Upper lobe of right lung (tissue), 1 donor: ENCODE results near the gene KCNN3. TPM values are rescaled to one million over a fixed set of nuclear protein-coding genes. Genes with fewer than 3 reads are reported as not detected.
A peak's percentile ranks its signal among the peaks of the same experiment; 100 is the strongest.

Source experiments
- ATAC-seq: fragments of 200-7000 bp; cut with Tn5 transposase; one replicate; pipeline ENCODE4 v1.9.1; 2020; ENCODE audit warnings: mild to moderate bottlenecking, moderate library complexity
- DNase-seq: peaks from one replicate; pipeline ENCODE4 v3.0.0-alpha.2; 2020
- H3K27ac ChIP-seq: fragments of 200-600 bp; one replicate; pipeline ENCODE4 v1.8.0; 2022
- H3K27me3 ChIP-seq: fragments of 200-600 bp; one replicate; pipeline ENCODE4 v1.8.0; 2022; ENCODE audit warnings: mild to moderate bottlenecking
- H3K36me3 ChIP-seq: fragments of 200-600 bp; one replicate; pipeline ENCODE4 v1.8.0; 2022
- H3K4me1 ChIP-seq: fragments of 200-600 bp; one replicate; pipeline ENCODE4 v1.8.0; 2022
- H3K4me3 ChIP-seq: fragments of 200-600 bp; one replicate; pipeline ENCODE4 v1.8.0; 2022; ENCODE audit warnings: mild to moderate bottlenecking
- H3K9me3 ChIP-seq: fragments of 200-600 bp; one replicate; pipeline ENCODE4 v1.8.0; 2022
- intact Hi-C: fragments of 100-400 bp; cut with DNase I; formaldehyde crosslinking; loops from one replicate; pipeline ENCODE4 v1.11.0; 2022
- total RNA-seq: library from RNA; stranded (reverse); fragmentation: NEBNext Ultra II Directional; extraction: Animal tissue kit (Norgen Biotek cat#: 25700); gene quantifications from one replicate; pipeline ENCODE4 v1.2.1, GENCODE V29; 2021
- TF ChIP-seq, protein P1 (sequence below): fragments of 200-600 bp; IDR thresholded peaks from one replicate; pipeline ENCODE4 v1.8.0; 2022; ENCODE audit warnings: antibody characterized with exemption
- donor health status: DM: no; HTN: yes; CAD: no; lungs with severe emphysema.

The KCNN3 gene
- total RNA-seq, 1 donor from 2014 or later: 7.6 TPM

DNA sequence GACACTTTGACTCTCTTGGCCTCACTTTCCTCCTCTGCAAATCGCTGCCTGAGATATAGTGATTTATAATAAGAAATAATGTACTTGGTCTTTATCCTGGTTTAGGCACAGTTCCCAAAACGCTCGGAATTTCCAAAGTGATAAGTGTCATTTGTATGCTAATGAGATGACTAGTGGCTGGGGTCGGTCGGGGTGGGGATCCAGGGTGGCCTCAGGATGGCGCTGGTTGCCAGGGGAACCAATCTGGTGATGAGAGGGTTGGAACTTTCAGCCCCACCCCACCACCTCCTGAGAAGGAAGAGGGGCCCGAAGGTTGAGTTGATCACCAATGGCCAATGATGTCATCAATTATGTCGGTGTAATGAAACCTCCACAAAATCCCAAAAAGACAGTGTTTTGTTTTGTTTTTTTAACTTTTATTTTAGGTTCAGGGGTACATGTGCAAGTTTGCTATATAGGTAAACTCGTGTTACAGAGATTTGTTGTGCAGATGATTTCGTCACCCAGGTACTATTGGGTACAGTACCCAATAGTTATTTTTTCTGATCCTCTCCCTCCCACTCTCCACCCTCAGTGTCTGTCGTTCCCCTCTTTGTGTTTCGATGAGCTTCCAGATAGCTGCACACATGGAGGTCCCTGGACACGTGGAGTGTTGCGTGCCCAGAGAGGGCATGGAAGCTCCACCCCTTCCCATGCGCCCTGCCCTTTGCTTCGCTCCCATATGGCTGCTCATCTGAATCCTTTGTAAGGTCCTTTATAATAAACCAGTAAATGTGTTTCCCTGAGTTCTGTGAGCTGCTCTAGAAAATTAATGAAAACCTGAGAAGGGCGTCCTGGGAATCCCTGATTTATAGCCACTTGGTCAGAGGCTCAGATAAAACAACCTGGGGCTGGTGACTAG, 97.2 kb downstream of the KCNN3 start:
- H3K27ac ChIP-seq: no peak overlapping the region
- H3K4me1 ChIP-seq: no peaks in the 10 kb centered on the region
- DNase-seq (peak; percentile 29), ATAC-seq (no peak)
- H3K36me3 ChIP-seq: no peaks in the 10 kb centered on the region
- H3K9me3 ChIP-seq: no peaks in the 10 kb centered on the region
- TF ChIP-seq, protein P1, sequence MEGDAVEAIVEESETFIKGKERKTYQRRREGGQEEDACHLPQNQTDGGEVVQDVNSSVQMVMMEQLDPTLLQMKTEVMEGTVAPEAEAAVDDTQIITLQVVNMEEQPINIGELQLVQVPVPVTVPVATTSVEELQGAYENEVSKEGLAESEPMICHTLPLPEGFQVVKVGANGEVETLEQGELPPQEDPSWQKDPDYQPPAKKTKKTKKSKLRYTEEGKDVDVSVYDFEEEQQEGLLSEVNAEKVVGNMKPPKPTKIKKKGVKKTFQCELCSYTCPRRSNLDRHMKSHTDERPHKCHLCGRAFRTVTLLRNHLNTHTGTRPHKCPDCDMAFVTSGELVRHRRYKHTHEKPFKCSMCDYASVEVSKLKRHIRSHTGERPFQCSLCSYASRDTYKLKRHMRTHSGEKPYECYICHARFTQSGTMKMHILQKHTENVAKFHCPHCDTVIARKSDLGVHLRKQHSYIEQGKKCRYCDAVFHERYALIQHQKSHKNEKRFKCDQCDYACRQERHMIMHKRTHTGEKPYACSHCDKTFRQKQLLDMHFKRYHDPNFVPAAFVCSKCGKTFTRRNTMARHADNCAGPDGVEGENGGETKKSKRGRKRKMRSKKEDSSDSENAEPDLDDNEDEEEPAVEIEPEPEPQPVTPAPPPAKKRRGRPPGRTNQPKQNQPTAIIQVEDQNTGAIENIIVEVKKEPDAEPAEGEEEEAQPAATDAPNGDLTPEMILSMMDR: no peak
- H3K4me3 ChIP-seq: no peak overlapping the region
- no peaks in the 10 kb centered on the region for H3K27me3 ChIP-seq
- intact Hi-C loops: no loop called here

DNA sequence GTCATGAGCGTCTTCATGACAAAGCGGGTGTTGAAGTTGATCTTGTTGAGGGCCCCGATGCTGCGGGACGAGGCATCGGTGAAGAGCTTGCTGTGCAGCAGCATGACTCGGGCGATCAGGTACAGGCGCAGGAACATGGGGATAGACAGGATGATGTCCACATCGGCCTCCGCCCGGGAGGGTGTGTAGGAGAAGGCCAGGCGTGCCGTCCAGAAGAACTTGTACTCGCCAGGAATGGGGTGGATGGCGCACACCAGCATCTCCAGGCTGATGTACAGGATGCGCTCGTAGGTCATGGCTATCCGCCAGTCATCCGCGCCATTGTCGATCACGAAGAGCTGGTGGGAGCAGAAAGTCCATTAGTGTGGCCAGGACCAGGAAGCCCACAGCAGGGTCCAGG, 98.0 kb downstream of the KCNN3 start:
- Histone ChIP-seq H3K27me3 (no peaks in the 10 kb centered on the region), H3K9me3 (no peaks in the 10 kb centered on the region), H3K27ac (no peak overlapping the region), H3K36me3 (no peaks in the 10 kb centered on the region), H3K4me3 (no peak overlapping the region), H3K4me1 (no peaks in the 10 kb centered on the region)
- intact Hi-C loops: no loop called here
- DNase-seq (peak; percentile 49), ATAC-seq (no peak)
- TF ChIP-seq, protein P1: no peak

DNA sequence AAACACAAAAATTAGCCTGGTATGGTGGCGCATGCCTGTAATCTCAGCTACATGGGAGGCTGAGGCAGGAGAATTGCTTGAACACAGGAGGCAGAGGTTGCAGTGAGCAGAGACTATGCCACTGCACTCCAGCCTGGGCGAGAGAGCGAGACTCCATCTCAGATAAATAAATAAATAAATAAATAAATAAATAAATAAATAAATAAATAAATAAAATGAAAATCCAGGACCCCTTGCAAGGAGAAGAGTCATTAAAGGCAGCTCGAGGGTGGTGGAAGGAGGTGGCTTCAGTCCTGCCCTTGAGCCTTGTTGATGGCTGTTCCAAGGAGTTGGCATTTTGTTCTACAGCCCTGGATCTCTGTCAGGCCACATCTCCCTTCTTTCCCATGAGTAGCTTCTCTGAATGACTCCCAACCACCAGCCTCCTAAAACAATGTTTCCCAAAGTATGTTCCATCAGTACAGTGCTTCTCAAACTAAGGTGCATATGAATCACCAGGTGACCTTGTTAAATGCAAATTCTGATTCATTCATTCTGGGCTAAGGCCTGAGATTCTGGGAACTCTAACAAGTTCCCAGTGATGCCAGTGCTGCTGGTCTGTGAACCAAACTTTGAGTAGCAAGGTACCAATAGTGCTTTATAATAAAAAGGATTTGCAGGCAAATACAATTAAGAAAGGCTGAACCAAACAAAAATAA, 99.0 kb downstream of the KCNN3 start:
- H3K4me3 ChIP-seq: no peak overlapping the region
- TF ChIP-seq, protein P1: no peak
- ATAC-seq: no peak
- H3K4me1 ChIP-seq: no peaks in the 10 kb centered on the region
- no peak overlapping the region for H3K27ac ChIP-seq
- H3K27me3 ChIP-seq: no peaks in the 10 kb centered on the region
- intact Hi-C loops: no loop called here
- H3K36me3 ChIP-seq: no peaks in the 10 kb centered on the region
- DNase-seq: peak; percentile 5
- H3K9me3 ChIP-seq: no peaks in the 10 kb centered on the region

DNA sequence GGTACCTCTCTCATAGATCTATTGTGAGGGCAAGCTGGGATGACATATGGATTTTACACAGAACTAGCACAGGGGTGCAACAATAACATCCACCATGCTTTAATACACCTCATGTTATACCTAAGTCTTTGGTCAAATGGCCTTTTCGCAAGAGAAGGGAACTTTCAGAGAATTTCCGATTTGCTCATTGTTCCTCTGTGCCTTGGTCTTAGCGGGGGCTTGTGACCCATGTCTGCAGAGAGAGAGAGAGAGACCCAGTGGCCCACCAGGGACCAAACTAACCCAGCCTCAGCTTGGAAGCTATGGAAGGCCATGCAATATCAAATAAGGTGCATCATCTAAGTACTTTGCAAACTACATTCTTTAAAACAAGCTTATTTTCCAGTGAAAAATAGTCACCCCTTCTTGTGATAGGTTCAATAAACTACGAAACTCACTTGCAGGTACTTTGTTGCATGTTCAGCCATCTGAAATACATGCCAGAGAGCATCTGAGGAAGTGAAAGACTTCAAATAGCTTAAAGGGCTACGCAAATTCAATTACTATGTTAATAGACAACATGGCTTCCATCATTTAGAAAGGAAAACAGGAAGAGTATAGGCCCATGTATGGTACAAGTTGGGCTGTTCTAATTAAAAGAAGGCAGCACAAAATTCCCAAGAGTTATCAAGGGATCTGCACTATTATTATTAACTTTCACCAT, 100.7 kb downstream of the KCNN3 start:
- H3K9me3 ChIP-seq: no peaks in the 10 kb centered on the region
- TF ChIP-seq, protein P1: no peak
- intact Hi-C loops: no loop called here
- DNase-seq: no peak
- H3K27me3 ChIP-seq: no peaks in the 10 kb centered on the region
- no peaks in the 10 kb centered on the region for H3K36me3 ChIP-seq
- H3K27ac ChIP-seq: no peak overlapping the region
- no peak for ATAC-seq
- H3K4me1 ChIP-seq: no peaks in the 10 kb centered on the region
- H3K4me3 ChIP-seq: no peak overlapping the region

DNA sequence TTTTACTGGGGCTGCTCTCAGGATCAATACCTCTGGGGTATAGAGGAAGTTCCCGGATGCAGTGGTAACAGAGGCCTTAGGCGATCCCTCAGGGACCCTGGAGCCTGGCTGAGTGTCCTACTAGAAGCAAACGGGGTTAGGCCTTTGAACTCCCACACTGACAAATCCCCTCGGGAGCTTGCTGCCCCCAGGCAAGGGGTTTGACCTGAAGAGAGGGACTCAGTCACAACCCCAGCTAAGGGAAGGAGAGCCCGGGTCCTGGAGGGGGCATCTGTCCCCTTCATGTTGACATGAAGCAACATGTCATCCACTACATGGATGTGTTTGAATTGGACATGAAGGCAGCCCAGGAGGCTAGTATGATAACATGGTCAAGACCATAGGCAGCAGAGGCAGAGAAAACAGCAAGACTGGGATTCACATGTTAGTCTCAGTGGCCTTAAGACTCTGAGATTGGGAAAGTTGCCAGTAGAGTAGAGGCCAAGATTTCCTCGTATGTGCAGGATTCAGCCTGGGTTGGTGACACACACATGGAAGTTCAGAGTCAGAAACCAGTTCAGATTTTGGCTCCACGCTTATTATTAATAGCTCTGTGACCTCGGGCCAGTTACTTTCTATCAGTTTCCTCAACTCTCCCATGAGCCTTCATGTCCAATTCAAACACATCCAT, 101.5 kb downstream of the KCNN3 start:
- no peaks in the 10 kb centered on the region for H3K9me3 ChIP-seq
- no peaks in the 10 kb centered on the region for H3K4me1 ChIP-seq
- no peak overlapping the region for H3K27ac ChIP-seq
- DNase-seq (peak; percentile 48), ATAC-seq (no peak)
- no peak overlapping the region for H3K4me3 ChIP-seq
- intact Hi-C loops: no loop called here
- H3K36me3 ChIP-seq: no peaks in the 10 kb centered on the region
- TF ChIP-seq, protein P1: no peak
- no peaks in the 10 kb centered on the region for H3K27me3 ChIP-seq
